GM21390 (cell line): ENCODE results near the gene AMMECR1L.
A peak's percentile ranks its signal among the peaks of the same experiment; 100 is the strongest.

Experiments used
- ATAC-seq: cut with Tn5 transposase; IDR thresholded peaks from one replicate; pipeline ENCODE4 v1.9.1; 2021; ENCODE audit not compliant: unreplicated experiment

The AMMECR1L gene

DNA sequence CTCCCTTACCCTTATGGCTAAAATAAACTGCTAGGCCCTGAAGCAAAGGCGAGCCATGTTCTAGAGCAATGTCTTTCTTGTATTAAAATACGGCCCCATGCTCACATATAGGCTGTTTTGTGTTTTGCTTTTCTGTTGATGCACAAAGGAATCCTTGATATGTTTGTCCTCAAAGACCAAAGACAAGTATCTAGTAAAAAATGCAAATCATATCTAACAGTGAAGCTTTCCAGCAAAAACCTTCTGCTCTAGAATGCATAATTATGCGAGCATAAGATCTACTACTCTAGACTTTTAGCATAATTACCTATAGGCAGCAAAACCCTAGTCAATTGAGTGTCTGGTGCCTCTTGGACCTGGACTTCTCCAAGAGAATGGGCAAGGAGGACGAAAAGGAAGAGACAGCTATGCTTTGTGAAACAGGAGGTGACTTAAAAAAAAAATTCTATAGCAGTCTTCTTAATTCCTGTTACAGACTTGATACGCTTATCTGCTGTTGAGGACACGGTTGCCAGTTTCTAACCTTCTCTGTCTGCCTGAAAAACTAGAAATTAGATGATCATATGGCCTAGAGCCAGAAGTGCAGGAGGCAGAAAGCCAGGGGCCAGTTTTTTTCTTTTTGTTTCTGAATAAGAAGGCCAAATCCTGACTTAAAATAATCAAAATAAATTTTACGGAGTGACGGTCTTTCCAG, 1.5 kb upstream of the AMMECR1L start:
- ATAC-seq: no peak

DNA sequence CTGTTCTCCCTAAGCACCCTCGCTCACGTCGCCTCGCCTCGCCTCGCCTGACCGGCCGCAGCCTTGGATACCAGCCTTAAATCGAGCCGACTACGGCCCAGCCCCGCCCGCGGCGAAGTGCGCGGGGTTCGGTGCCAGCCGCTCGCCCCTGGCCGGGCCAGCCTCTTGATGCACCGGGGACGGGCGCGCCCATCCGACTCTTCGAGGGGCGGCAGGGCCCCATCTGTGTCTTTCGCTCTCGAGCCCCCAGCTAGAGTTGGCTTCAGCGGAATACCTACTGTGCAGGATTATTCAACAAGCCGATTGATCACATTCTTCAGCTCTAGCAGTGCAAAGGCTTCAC, 808 bp upstream of the AMMECR1L start:
- ATAC-seq: peak; percentile 26

- ATAC-seq: peak; percentile 25
Measured at GRCh38 chr2:127884861-127885740, 655 bp downstream of the AMMECR1L start.

DNA sequence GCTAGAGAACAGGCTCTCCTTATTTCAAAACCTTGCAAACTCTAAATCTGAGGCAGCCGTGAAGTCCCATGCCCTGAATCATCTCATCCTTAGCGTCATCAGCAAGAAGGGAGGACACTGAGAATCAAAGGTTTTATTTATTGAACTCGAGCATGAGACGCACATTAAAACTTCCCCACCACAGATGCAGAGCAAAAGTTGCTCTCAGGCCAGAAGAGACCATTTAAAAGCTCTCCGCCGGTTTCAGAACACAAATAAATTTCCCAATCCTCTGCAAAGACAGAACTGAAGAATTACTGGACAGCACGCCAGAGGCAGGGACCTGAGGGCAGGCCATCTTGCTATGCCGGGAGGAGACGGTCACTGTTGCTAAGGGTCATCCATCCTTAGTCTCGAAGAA, 1.3 kb downstream of the AMMECR1L start:
- no peak for ATAC-seq

GRCh38 chr2:127879899-127880298, 5.9 kb downstream of the AMMECR1L start:
- no peak for ATAC-seq

- ATAC-seq: no peak
Measured at GRCh38 chr2:127877626-127878025, 8.1 kb downstream of the AMMECR1L start.

DNA sequence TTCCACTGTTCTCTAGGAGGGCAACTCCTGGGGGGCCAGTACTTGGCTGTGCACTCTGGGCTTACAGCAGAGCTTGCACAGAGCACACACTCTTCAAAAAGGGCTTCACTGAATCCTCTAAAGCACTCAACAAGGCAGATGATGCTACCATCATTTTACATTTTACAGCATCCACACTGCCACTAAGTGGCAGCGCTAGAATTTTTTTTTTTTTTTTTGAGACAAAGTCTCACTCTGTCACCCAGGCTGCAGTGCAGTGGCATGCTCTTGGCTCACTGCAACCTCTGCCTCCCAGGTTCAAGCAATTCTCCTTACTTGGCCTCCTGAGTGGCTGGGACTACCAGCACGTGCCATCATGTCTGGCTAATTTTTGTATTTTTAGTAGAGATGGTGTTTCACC, 8.6 kb downstream of the AMMECR1L start:
- no peak for ATAC-seq

DNA sequence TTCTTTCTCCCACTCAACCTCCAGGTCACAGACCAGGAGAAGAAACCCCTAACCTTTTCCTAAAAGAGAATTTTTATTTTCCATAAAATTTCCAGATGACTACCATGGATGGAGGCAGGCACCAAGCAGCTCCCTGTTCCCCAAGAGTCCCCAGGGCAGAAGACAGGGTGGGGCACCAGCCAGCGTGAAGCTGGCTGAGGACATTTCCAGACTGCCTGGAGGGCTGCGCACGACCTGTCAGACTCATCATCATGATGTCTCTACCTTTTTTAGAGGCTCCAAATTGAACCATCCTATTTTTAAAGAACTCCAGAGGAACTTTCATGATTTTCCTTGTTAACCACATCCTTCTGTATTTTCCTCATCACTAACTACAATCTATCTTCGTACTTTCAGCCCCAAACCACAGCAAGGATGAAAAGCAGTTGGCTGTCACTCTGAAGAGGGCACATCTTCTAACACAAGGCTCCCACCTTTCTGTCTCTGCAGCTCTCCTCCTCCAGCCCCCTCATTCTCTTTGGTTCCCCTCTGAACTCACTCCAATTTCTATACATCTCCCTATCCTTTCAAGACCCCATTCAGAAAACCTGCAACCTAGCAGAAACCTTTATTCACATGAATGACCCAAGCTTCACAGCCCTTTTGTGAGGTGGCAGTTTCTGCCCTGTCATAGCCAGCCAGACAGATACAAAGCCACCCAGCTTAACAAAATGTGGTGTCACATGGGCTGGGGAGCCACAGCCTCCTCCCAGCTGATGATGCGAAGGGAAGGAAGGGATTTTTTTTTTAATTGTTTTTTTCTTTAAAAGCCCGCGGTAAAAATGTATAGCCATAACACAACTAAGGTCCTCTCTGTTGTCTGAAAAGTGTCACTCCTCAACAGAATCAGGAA, 11.1 kb downstream of the AMMECR1L start:
- no peak for ATAC-seq

DNA sequence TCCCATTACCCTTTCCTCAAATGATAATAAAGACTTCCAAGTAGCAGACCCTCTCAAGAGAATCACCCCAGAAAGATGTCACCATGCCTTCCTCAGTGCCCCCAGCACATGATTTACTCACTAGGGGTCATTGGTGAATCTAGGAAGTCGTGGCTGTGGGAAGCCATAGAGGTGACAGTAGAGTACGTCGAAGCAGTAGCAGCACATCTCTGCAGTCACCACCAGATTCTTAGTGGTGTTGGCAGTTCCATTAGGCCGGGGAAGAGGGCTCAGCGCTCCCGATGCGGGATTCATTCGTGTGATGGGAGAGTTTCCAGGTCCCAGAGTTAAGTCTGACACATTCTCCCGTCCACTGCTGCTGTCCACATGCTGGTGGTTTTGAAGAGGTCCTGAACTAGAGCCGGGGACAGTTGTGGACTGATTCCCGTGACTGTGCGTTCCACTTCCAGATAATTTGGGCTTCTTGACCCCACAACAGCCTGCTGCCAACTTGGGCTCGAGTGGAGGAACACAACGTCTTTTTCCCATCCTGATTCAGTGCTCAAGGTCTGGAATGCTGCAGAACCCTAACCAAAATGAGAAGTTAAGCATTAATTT, 12.0 kb downstream of the AMMECR1L start:
- no peak for ATAC-seq

DNA sequence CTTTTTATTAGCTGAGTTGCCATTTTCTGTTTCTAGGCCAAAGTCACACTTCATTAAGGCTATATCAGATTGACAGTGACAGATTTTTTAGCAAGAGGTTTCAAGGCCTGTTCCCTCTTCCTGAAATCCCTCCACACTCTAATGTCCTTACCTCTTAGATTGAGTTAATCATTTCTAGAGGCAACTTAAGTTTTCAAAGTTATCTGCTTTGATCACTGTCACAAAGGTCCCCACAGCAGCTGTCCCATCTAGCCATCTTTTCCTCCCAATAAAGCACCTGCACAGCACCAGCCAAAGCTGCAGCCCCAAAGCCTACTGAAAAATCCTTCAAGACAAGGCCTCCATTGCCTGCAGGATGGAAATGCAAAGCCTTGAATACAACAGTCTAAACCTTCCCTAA, 13.4 kb downstream of the AMMECR1L start:
- ATAC-seq: no peak

GRCh38 chr2:127865926-127866325, 19.8 kb downstream of the AMMECR1L start:
- ATAC-seq: no peak

DNA sequence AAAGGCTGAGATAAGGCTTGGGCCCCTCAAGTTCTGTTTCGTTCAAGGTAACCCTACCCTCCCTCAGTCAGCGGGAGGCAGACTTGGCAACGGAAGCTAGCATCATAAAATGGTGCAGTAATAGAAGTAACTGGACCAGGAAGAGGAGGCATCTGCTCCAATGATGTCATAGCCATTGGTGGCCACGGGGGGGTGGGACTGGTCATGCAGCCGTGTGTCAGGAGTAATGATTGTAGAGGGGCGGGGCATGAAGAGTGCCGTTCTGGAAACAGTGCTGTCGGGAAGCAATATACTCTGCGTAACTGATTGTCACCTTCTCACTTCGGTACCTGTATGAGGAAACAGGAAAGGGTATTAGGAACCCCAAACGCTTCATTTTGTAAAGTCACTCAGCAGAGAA, 20.9 kb downstream of the AMMECR1L start:
- no peak for ATAC-seq

- no peak for ATAC-seq
Measured at GRCh38 chr2:127862228-127862627, 23.5 kb downstream of the AMMECR1L start.

DNA sequence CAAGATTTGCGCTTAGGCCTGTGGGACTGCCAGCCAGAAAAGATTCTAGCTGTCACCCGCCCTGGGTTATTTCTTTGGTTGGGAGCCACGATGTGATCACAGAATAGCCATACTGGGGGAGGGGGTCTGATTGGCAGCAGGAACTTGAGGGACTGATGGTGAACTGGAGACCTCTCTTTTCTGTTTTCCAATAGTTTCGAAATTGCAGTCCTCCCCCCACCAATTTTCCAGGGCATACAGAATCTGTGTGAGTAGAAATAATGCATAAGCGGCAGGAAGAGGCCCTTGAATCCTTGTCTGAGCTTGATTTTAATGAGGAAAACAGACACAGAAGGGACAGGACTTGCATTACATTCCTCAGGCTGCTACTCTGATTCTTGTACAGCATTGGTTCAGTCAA, 25.6 kb downstream of the AMMECR1L start:
- ATAC-seq: no peak

DNA sequence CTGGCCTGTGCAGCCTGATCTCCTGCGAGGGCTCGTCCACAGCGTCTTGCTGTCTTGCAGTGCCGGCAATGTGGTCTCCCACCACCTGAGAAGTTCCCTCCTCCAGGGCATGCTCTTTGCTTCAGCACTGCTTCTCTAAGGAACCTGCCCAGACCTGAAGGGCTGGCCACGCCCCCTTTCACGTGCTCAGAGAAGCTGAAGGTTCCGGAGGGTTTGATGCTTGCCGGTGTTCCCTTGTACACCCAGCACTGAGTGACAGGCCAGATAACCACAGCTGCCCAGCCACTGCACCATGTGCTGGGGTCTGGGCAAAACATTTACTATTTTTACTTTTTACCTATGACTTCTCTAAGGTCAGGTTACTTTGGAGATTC, 26.1 kb downstream of the AMMECR1L start:
- ATAC-seq: no peak

DNA sequence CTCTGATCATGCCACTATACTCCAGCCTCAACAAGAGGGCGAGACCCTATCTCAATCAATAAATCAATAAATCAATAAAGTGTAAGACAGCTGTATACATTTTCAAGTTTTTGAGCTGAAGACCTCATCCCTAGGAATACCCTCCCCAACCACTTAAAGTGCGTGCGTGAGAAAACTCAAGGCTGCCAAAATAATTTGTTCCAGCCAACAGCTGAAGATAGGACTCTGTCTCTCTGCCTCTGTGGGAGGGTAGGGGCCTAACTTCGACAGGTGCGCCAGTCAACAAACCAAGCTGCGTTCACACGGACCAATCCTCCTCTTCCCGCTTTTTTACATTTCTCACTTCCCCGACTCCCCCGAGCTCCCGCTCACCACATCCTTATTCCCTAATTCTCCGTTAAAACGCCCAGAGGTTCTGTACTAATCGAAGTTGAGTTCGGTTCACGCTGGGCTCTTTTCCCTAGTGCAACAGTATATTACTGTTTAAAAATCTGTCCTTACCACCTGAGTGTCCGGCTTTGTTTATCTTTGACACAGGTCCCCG, 28.4 kb downstream of the AMMECR1L start:
- ATAC-seq: no peak

DNA sequence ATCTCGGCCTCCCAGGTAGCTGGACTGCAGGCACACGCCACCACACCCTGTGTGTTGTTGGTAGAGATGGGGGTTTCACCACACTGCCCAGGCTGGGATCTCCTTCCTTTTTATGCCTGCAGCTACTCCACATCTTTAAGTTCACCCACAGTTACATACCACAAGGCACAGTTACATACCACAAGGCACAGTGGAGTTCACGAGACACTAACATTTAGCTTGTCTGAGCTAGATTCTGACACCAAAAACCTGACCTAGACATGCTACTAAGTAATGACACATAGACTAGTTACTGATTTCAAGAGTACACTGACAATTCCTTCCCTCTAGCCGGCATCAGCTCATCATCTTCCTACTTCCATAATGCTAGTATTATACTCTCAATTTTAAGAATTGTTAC, 32.1 kb downstream of the AMMECR1L start:
- no peak for ATAC-seq

- ATAC-seq: no peak
Measured at GRCh38 chr2:127852388-127852787, 33.4 kb downstream of the AMMECR1L start.

- ATAC-seq: no peak
Measured at GRCh38 chr2:127847931-127848330, 37.8 kb downstream of the AMMECR1L start.

DNA sequence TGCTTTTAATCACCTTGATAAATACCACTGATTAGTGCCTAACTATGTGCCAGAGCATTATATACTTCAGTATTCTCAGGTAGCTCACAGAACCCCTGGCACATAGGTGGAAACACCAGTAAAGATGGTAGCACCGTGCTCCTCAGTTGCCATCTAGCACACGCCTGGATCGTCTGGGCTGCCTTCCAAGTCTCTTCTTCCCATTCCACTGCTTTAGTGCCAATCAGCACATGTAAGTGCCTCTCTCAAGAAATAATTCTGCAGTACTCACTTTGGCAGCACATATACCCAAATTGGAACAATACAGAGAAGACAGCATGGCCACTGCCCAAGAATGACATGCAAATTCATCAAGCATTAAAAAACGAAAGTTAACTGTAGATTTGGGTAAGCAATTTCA, 40.8 kb downstream of the AMMECR1L start:
- no peak for ATAC-seq

- no peak for ATAC-seq
Measured at GRCh38 chr2:127843677-127844076, 42.1 kb downstream of the AMMECR1L start.
